A673 (cell line): Measurements from ENCODE around the gene MC2R. TPM values are rescaled to one million over a fixed set of nuclear protein-coding genes. Genes with fewer than 3 reads are reported as not detected.

Experiments
- BruUV-seq: library from RNA; stranded (reverse); fragments of 400-500 nt; replicated peaks from 2 replicates; lab custom pipeline; 2021; lab: Mats Ljungman, UMichigan
- CTCF ChIA-PET: fragments of 300-600 bp; sonication (Branson Sonifier 250); formaldehyde crosslinking; loops from one replicate; lab custom pipeline; 2022; ENCODE audit warnings: antibody characterized with exemption; lab: Charles Lee
- POLR2A ChIA-PET: fragments of 300-600 bp; sonication (Branson Sonifier 250); formaldehyde crosslinking; loops from one replicate; lab custom pipeline; 2022; ENCODE audit warnings: antibody characterized with exemption; ENCODE audit not compliant: low non-redundant PET; lab: Charles Lee
- DNase-seq: peaks from one replicate; pipeline ENCODE4 v3.0.0-alpha.2; 2015; ENCODE audit warnings: low spot score
- H3K27ac ChIP-seq: fragments of 200-600 bp; sonication (generic); 2 replicates; pipeline ENCODE4 v1.5.1; 2016; ENCODE audit warnings: mixed run types, low read depth, mild to moderate bottlenecking, mixed read lengths, antibody characterized with exemption, low read length; ENCODE audit not compliant: poor library complexity, severe bottlenecking
- H3K27me3 ChIP-seq: fragments of 200-600 bp; sonication (generic); replicated peaks from 2 replicates; pipeline ENCODE4 v1.6.1; 2017; ENCODE audit warnings: mixed run types, low read depth, mild to moderate bottlenecking, mixed read lengths, antibody characterized with exemption, low read length; ENCODE audit not compliant: insufficient read depth, poor library complexity
- H3K36me3 ChIP-seq: fragments of 200-600 bp; sonication (generic); 2 replicates; pipeline ENCODE4 v1.6.1; 2016; ENCODE audit warnings: mixed run types, mild to moderate bottlenecking, mixed read lengths, antibody characterized with exemption, low read length; ENCODE audit not compliant: insufficient read depth, poor library complexity, severe bottlenecking
- H3K4me1 ChIP-seq: fragments of 200-600 bp; sonication (generic); 2 replicates; pipeline ENCODE4 v1.6.1; 2017; ENCODE audit warnings: mixed run types, mild to moderate bottlenecking, mixed read lengths, antibody characterized with exemption, low read length; ENCODE audit not compliant: insufficient read depth, poor library complexity, severe bottlenecking
- H3K4me3 ChIP-seq: fragments of 200-600 bp; sonication (generic); 2 replicates; pipeline ENCODE4 v1.5.1; 2016; ENCODE audit warnings: low read depth, mixed run types, mild to moderate bottlenecking, mixed read lengths, low read length; ENCODE audit not compliant: poor library complexity, severe bottlenecking
- H3K9me3 ChIP-seq: fragments of 200-600 bp; sonication (generic); 2 replicates; pipeline ENCODE4 v1.6.1; 2016; ENCODE audit warnings: mixed run types, low read depth, mild to moderate bottlenecking, mixed read lengths, antibody characterized with exemption, low read length; ENCODE audit not compliant: poor library complexity, severe bottlenecking
- CTCF ChIP-seq: fragments of 300-800, 200-600 bp; sonication (generic); conservative IDR thresholded peaks from 2 replicates; pipeline ENCODE4 v1.5.1; 2017; ENCODE audit warnings: low read depth, mild to moderate bottlenecking, antibody characterized with exemption, low read length, moderate library complexity, mixed read lengths
- EZH2 ChIP-seq: fragments of 200-600 bp; sonication (generic); IDR thresholded peaks from 2 replicates; pipeline ENCODE4 v1.6.1; 2017; ENCODE audit warnings: borderline replicate concordance, low read depth, mild to moderate bottlenecking, mixed read lengths, antibody characterized with exemption, low read length; ENCODE audit not compliant: poor library complexity, severe bottlenecking
- intact Hi-C: fragments of 100-400 bp; cut with micrococcal nuclease; formaldehyde crosslinking; loops from one replicate; pipeline ENCODE4 v1.10.0; 2022; ENCODE audit not compliant: unreplicated experiment
- total RNA-seq: library from RNA; stranded (reverse); gene quantifications from 2 replicates; pipeline ENCODE4 v1.2.3, GENCODE V29; 2021

The MC2R gene
- total RNA-seq, 1 experiment from 2014 or later = not detected

- H3K9me3 ChIP-seq = no peaks in the 10 kb centered on the region
- BruUV-seq = no TSS peak
- no peak overlapping the region for H3K4me3 ChIP-seq
- intact Hi-C loops = loop anchor here (10.0 kb wide), 1 partner anchor 55 kb away; no protein-coding TSS in a partner anchor
- no peaks in the 10 kb centered on the region for H3K36me3 ChIP-seq
- TF ChIP-seq CTCF = no peak
- TF ChIP-seq EZH2 = no peak
- H3K27ac ChIP-seq = peak overlapping the region; percentile 76
- peaks cover 40% of the 10 kb centered on the region for H3K4me1 ChIP-seq
- peak; percentile 63 for DNase-seq
- POLR2A ChIA-PET = no interaction called here
- H3K27me3 ChIP-seq = no peaks in the 10 kb centered on the region
- CTCF ChIA-PET = no interaction called here
Measured at GRCh38 chr18:13889671-13890070, 25.7 kb downstream of the MC2R start.

DNA sequence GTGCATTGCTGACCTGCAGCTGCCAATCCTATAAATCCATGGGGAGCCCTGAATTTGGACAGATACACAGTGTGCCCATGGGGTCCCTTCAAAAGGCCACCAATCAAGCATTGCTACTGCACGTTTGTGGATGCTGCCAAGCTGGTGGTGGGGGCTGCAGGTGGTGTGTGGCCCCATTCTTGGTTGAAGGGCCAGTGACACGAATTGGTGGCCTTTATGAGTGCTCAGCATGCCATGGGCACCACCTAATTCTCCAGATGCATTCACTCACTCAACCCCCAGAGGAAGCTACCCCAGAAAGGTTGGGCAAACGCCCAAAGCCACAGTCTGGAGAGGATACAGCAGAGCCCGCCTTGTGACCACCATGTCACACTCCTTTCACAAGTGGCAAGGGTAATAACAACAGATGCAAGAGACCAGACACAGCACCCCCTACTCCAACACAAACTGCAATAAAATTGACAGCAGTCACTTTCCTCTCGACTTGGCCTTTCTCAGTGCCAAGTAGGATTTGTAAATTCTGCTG, 27.1 kb downstream of the MC2R start:
- CTCF ChIA-PET = no interaction called here
- POLR2A ChIA-PET = no interaction called here
- DNase-seq = no peak
- Histone ChIP-seq H3K27me3 (no peaks in the 10 kb centered on the region), H3K36me3 (no peaks in the 10 kb centered on the region), H3K4me1 (peaks cover 36% of the 10 kb centered on the region), H3K27ac (no peak overlapping the region), H3K4me3 (no peak overlapping the region), H3K9me3 (no peaks in the 10 kb centered on the region)
- no TSS peak for BruUV-seq
- intact Hi-C loops = no loop called here
- TF ChIP-seq EZH2 (no peak), CTCF (no peak)

DNA sequence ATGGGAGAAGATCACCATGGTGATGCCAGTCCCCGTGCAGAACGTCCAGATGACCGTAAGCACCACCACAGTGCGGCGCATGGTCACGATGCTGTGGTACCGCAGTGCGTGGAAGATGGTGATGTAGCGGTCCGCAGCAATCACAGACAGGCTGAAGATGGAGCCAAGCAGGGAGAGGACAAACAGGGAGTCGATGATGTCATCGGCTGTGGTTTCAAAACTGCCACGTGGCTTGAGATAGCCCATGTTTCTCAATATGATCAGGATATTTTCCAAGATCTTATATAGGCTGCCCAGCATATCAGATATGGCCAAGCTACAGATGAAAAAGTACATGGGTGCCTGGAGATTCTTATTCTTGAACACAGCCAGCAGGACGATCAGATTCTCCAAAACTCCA, 30.3 kb downstream of the MC2R start:
- intact Hi-C loops = no loop called here
- peaks cover 16% of the 10 kb centered on the region for H3K4me1 ChIP-seq
- H3K36me3 ChIP-seq = no peaks in the 10 kb centered on the region
- no peak overlapping the region for H3K27ac ChIP-seq
- no peak for TF ChIP-seq CTCF
- no peak for TF ChIP-seq EZH2
- no TSS peak for BruUV-seq
- ChIA-PET POLR2A (no interaction called here), CTCF (no interaction called here)
- H3K9me3 ChIP-seq = no peaks in the 10 kb centered on the region
- no peaks in the 10 kb centered on the region for H3K27me3 ChIP-seq
- no peak for DNase-seq
- H3K4me3 ChIP-seq = no peak overlapping the region
